GM12873 (cell line): ENCODE measurements around the gene SEMA6A.

ENCODE experiments used
- TF ChIP-seq, protein P1 (sequence below): IDR thresholded peaks from 2 replicates; pipeline ENCODE4 v1.5.1; 2012; ENCODE audit warnings: low read depth, mild to moderate bottlenecking, moderate library complexity, low read length, control low read depth; ENCODE audit not compliant: insufficient read depth; ENCODE audit errors: missing control alignments

Gene SEMA6A

DNA sequence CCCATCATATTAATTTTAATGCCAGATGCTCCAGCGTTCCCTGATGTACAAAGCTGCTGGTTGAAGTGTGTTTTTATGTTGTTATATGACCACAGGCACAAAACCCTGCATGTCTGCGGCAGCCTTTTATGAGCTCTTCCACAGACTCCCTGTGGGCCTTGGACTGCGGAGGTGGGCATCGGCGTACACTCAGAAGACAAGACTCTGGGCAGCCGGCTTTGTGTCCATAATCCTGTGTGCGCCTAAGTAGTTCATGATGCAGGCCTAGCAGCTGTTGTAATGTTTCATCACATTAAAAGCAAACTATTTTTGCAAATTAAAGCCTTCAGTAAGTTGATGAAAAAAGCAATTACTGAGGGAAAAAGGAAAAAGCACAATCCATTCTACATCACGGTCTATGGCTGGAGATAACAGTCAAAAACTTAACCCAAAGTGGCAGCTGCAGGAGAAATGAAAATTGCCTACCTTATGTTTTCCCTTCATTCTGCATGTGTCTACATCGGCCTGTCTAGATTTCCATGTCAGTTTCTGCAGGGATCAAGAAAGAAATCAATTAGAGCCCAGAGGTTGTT is 78.8 kb downstream of the SEMA6A start:
- TF ChIP-seq, protein P1, sequence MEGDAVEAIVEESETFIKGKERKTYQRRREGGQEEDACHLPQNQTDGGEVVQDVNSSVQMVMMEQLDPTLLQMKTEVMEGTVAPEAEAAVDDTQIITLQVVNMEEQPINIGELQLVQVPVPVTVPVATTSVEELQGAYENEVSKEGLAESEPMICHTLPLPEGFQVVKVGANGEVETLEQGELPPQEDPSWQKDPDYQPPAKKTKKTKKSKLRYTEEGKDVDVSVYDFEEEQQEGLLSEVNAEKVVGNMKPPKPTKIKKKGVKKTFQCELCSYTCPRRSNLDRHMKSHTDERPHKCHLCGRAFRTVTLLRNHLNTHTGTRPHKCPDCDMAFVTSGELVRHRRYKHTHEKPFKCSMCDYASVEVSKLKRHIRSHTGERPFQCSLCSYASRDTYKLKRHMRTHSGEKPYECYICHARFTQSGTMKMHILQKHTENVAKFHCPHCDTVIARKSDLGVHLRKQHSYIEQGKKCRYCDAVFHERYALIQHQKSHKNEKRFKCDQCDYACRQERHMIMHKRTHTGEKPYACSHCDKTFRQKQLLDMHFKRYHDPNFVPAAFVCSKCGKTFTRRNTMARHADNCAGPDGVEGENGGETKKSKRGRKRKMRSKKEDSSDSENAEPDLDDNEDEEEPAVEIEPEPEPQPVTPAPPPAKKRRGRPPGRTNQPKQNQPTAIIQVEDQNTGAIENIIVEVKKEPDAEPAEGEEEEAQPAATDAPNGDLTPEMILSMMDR, result no peak

DNA sequence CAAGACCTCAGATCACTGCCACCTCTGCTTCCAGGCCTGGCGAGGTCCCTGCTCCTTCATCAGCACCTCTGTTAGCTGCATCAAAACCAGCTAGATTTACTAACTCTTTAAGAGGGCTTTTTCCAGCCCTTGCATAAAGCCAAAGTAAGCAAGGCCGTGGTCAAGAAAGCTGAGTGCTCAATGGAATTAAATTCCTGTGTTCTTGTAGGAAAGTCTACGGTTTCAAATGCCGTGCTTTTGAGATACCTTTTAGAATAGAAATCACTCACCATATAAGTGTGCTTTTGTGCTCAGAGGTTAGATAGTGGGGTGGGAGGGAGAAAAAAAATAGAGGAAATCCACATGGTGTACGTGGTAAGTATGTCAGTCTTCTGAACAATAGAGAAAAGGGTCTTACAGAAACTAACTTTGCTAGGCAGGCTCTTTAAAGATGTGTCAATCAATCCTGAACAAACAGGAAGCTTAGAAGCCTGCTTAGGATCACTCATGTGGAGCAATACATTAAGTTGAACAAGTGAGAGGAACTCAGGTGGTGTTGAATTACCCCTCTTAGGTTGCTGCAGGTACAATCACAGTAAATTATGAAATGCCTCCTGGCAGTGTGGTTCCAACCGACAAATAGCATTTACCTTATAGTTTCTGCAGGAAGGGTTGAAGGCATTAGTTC is 79.7 kb downstream of the SEMA6A start:
- TF ChIP-seq, protein P1, result no peak

DNA sequence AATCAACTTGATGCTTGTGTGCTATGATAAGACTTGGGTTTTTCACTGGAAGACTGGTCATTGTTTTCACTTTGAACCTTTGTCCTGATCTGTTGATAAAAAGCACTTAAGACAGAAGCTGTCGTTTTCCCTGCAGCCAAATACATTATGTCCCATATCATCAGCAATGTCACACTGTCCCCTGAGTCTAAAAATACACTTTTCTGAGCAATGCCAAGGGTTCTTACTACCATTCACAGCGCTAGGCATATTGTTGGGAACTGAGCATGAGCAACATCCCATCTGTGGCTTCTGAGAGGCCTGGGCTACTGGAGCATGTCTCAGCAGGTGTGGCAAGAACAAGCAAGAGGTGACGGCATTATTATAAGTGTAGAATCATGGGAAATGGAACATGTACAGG is 81.8 kb downstream of the SEMA6A start:
- TF ChIP-seq, protein P1, result no peak

DNA sequence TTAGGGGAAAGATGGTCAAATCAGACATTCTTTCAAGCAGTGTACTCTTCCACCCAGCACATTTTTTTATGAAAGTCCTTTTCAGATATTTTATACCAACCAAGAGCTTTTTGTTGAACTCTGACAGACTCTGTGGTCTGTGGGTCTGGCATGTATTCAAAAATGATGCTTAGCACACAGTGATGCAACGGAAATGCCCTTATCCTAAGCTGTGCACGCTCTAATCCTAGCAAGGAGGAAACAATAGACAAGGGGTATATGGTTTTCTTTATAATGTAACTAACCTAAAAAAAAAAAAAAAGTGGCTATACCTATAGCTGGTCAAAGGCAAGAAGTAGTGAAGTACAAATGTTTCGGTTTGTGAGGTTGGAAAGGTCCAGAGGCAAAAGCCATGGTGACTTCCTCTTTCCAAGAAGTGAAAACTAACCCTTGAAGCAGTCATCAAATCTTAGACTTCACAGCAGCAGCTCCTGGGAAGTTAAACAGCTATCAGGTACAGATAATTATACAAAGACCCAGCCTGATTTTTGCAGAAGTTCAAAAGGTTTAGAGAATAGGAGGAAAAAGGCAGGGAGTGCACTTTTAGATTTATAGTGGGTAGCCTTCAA is 82.5 kb downstream of the SEMA6A start:
- TF ChIP-seq, protein P1, result no peak

DNA sequence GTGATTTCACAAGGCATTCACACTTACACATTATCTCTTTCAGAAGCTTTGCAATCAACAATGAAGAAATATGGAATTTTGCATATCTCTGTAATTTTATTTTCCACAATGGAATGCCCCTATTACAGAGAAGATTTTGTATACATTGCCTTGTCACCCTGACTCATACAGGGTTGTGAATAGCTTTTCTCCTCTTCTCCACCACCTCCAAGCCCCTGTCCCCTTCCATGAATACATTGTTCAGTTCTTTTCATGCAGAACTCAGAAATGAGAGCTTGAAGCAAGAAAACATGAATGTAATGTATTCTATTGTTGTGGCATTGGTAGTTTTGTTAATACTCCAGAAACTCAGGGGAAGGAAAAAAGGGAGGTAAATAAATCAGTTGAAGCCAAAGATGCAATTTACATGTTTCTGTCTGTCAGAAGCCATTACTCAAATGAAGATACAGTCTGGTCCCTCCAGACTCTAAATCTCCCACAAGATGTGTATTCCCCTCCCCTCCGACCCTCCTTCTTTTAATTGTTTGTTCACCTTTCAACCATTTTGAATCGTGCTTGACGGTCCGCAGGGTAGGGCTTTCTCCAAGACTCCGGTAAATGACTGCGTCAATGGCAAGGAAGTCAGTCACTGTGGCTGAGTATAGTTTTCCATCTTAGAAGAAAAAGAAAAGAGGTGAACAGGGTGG is 86.1 kb downstream of the SEMA6A start:
- TF ChIP-seq, protein P1, result no peak

DNA sequence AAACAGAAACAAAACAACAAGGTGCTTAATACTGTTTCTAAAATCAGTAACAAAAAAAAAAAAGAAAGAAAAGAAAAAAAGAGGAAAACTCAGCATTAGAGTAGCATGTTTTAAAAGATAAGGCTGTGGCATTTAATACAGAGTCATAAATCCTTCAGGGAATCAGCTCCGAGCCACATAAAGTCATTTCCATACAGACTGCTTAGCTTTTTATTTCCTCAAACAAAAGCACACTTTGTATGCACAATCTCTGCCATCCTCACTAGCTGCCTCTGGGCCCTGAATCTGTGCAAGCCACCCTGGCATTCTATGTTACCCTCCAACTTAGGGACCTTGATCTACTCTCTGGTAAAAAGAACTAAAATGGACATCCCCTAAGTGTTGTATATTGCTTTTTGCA is 87.6 kb downstream of the SEMA6A start:
- TF ChIP-seq, protein P1, result no peak

DNA sequence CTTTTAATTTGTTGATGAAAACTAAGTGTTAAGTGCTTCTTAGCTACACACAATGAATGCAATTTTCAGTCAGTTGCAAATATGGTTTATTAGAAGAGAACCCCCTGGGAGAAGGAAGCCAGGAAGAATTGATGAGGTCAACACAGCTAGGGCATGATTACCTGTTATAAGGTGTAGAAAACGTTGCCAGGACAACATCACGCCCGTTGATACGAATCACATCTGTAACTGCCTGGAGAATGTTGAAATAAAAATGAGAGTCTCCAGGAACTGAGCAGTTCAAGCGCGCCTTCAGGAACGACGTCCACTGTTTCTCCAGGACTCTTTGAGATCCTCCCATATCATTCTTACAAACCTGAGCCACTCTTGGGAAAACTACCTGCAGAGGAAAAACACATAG is 88.0 kb downstream of the SEMA6A start:
- TF ChIP-seq, protein P1, result no peak
